ENCODE data around the gene KRT9. TPM values are rescaled to one million over a fixed set of nuclear protein-coding genes. Genes with fewer than 3 reads are reported as not detected.
"Not testable (repeated sequence)": the region's sequence is repeated elsewhere in the genome, so short reads cannot be mapped to it uniquely, and the experiment has no call there.

KRT9 gene
- total RNA-seq, 1 experiment from 2014 or later: 0.15 TPM

GRCh38 chr17:41617698-41618097 lies 45.8 kb upstream of the KRT9 start (continued):
- TF ChIP-seq, protein P1, sequence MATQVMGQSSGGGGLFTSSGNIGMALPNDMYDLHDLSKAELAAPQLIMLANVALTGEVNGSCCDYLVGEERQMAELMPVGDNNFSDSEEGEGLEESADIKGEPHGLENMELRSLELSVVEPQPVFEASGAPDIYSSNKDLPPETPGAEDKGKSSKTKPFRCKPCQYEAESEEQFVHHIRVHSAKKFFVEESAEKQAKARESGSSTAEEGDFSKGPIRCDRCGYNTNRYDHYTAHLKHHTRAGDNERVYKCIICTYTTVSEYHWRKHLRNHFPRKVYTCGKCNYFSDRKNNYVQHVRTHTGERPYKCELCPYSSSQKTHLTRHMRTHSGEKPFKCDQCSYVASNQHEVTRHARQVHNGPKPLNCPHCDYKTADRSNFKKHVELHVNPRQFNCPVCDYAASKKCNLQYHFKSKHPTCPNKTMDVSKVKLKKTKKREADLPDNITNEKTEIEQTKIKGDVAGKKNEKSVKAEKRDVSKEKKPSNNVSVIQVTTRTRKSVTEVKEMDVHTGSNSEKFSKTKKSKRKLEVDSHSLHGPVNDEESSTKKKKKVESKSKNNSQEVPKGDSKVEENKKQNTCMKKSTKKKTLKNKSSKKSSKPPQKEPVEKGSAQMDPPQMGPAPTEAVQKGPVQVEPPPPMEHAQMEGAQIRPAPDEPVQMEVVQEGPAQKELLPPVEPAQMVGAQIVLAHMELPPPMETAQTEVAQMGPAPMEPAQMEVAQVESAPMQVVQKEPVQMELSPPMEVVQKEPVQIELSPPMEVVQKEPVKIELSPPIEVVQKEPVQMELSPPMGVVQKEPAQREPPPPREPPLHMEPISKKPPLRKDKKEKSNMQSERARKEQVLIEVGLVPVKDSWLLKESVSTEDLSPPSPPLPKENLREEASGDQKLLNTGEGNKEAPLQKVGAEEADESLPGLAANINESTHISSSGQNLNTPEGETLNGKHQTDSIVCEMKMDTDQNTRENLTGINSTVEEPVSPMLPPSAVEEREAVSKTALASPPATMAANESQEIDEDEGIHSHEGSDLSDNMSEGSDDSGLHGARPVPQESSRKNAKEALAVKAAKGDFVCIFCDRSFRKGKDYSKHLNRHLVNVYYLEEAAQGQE (IDR thresholded peaks at IDR 0.05; ENCODE audit: low read depth): no peak

DNA sequence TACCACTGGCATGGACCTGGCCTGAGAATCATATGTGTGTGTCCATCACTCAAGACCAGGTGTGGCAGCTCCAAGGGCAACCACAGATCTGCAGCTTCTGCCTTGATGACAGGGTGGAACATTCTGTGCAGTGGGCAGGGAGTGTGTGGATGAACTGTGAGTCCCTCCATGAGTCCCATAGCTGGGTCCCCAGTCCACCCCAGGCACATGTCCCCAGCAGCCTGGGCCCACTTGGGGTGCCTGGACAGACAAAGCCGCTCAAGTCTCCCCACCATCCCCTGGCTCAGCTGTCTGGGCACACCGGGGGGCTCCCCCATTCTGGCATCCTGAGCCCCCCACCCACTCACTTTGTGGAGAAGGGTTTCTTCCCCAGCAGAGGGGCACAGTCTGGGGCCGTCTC lies 45.3 kb upstream of the KRT9 start:
- no peaks in the 10 kb centered on the region for H3K9me2 ChIP-seq (ENCODE audit: insufficient read depth)
- ChIA-PET RAD21 (ENCODE audit: low non-redundant PET in 1 of 2, low total read pairs in 2 of 2, uncharacterized antibody in 2 of 2, unreplicated experiment in 2 of 2) (no interaction called here), CTCF (no interaction called here), POLR2A (no interaction called here)
- no peak overlapping the region for H2AFZ ChIP-seq (ENCODE audit: low read depth, low read length, poor library complexity, severe bottlenecking)
- TF ChIP-seq FOSL1 (IDR thresholded peaks at IDR 0.05; ENCODE audit: low read depth) (no peak), EZH2phosphoT487 (IDR thresholded peaks at IDR 0.05; ENCODE audit: borderline replicate concordance) (no peak), EGR1 (IDR thresholded peaks at IDR 0.05; ENCODE audit: low read depth) (no peak), ZNF274 (IDR thresholded peaks at IDR 0.05; ENCODE audit: low read depth, low read length) (no peak), CEBPB (IDR thresholded peaks at IDR 0.05; ENCODE audit: low read depth) (no peak), TCF7L2 (IDR thresholded peaks at IDR 0.05; ENCODE audit: borderline replicate concordance, extremely low read depth, insufficient read depth, insufficient read length) (no peak), POLR2AphosphoS5 (IDR thresholded peaks at IDR 0.05; ENCODE audit: low read depth, low read length) (no peak), SIN3A (IDR thresholded peaks at IDR 0.05; ENCODE audit: low read depth) (no peak), JUND (IDR thresholded peaks at IDR 0.05) (no peak), ATF3 (IDR thresholded peaks at IDR 0.05) (no peak), CTCF (IDR thresholded peaks at IDR 0.05 in 2 of 3, conservative IDR thresholded peaks at IDR 0.05 in 1 of 3; ENCODE audit: borderline replicate concordance in 1 of 3, insufficient read depth in 1 of 3, low read depth in 2 of 3, low read length in 2 of 3) (no peak), SRF (IDR thresholded peaks at IDR 0.05; ENCODE audit: low read depth) (no peak), YY1 (IDR thresholded peaks at IDR 0.05; ENCODE audit: extremely low read depth, insufficient replicate concordance, low read depth, low read length) (no peak), POLR2A (IDR thresholded peaks at IDR 0.05; ENCODE audit: borderline replicate concordance, extremely low read depth, insufficient read depth, insufficient read length) (no peak), EZH2 (IDR thresholded peaks at IDR 0.05) (no peak)
- no peak overlapping the region for H3K9ac ChIP-seq (ENCODE audit: low read length)
- no peaks in the 10 kb centered on the region for H3K9me3 ChIP-seq (ENCODE audit: control insufficient read depth in 1 of 2, insufficient read depth in 1 of 2, low read depth in 1 of 2, low read length in 2 of 2)
- no peak overlapping the region for H3K27ac ChIP-seq (ENCODE audit: low read depth, low read length)
- H4K20me1 ChIP-seq (ENCODE audit: insufficient read depth): no peaks in the 10 kb centered on the region
- no peaks in the 10 kb centered on the region for H3K27me3 ChIP-seq (ENCODE audit: insufficient read depth, low read length)
- intact Hi-C loops (cut with micrococcal nuclease): no loop called here
- peaks cover 2 to 28% of the 10 kb centered on the region in 2 experiments for H3K4me1 ChIP-seq (ENCODE audit: control insufficient read depth in 1 of 2, insufficient read depth in 2 of 2, low read length in 2 of 2)
- H3K4me3 ChIP-seq (replicated peaks in 1 of 2; ENCODE audit: low read depth in 1 of 2, low read length in 2 of 2): no peak overlapping the region
- ATAC-seq (no peak), DNase-seq (ENCODE audit: low read depth, low spot score) (no peak)
- no TSS peak for BruUV-seq (replicated peaks)
- H3K36me3 ChIP-seq (ENCODE audit: control insufficient read depth in 1 of 2, insufficient read depth in 2 of 2, low read length in 2 of 2): no peaks in the 10 kb centered on the region
- no peaks in the 10 kb centered on the region for H3K79me2 ChIP-seq (ENCODE audit: insufficient read depth, low read length)
- no peak overlapping the region for H3K4me2 ChIP-seq (ENCODE audit: low read length)

GRCh38 chr17:41616486-41616885 lies 44.6 kb upstream of the KRT9 start:
- RAD21 ChIA-PET (ENCODE audit: low non-redundant PET in 1 of 2, low total read pairs in 2 of 2, uncharacterized antibody in 2 of 2, unreplicated experiment in 2 of 2); H3K27me3 ChIP-seq (ENCODE audit: insufficient read depth, low read length); H3K27ac ChIP-seq (ENCODE audit: low read depth, low read length); H3K4me3 ChIP-seq (replicated peaks in 1 of 2; ENCODE audit: low read depth in 1 of 2, low read length in 2 of 2); BruUV-seq (replicated peaks); DNase-seq (ENCODE audit: low read depth, low spot score); POLR2A ChIA-PET; CTCF ChIA-PET; H3K79me2 ChIP-seq (ENCODE audit: insufficient read depth, low read length); H3K9me3 ChIP-seq (ENCODE audit: control insufficient read depth in 1 of 2, insufficient read depth in 1 of 2, low read depth in 1 of 2, low read length in 2 of 2); H3K9ac ChIP-seq (ENCODE audit: low read length); intact Hi-C loops (cut with micrococcal nuclease); H3K36me3 ChIP-seq (ENCODE audit: control insufficient read depth in 1 of 2, insufficient read depth in 2 of 2, low read length in 2 of 2); ATAC-seq; H4K20me1 ChIP-seq (ENCODE audit: insufficient read depth); H3K4me2 ChIP-seq (ENCODE audit: low read length); H2AFZ ChIP-seq (ENCODE audit: low read depth, low read length, poor library complexity, severe bottlenecking); H3K9me2 ChIP-seq (ENCODE audit: insufficient read depth): not testable (repeated sequence)
- peaks cover 2 to 28% of the 10 kb centered on the region in 2 experiments for H3K4me1 ChIP-seq (ENCODE audit: control insufficient read depth in 1 of 2, insufficient read depth in 2 of 2, low read length in 2 of 2)
